HepG2 (cell line): Measurements from ENCODE around the gene SUCLA2. TPM values are rescaled to one million over a fixed set of nuclear protein-coding genes. Genes with fewer than 3 reads are reported as not detected.

Source experiments
- AGO1 ChIP-seq: fragments of 200-400 bp; formaldehyde crosslinking; IDR thresholded peaks from 2 replicates; pipeline ENCODE4 v1.6.1; 2017; ENCODE audit warnings: mild to moderate bottlenecking, low read depth, low read length, moderate library complexity; ENCODE audit not compliant: poor library complexity, severe bottlenecking
- BORCS8-MEF2B ChIP-seq: sonication (generic); formaldehyde crosslinking; IDR thresholded peaks from 2 replicates; pipeline ENCODE4 v1.8.0; 2022; ENCODE audit warnings: mild to moderate bottlenecking, missing genetic modification reagents
- DMTF1 ChIP-seq: sonication (generic); formaldehyde crosslinking; IDR thresholded peaks from 2 replicates; pipeline ENCODE4 v1.4.0; 2020; ENCODE audit warnings: mild to moderate bottlenecking, missing genetic modification reagents
- FOXM1 ChIP-seq: sonication (generic); formaldehyde crosslinking; IDR thresholded peaks from 2 replicates; pipeline ENCODE4 v1.5.0; 2020; ENCODE audit warnings: missing genetic modification reagents
- GRHL1 ChIP-seq: sonication (generic); formaldehyde crosslinking; conservative IDR thresholded peaks from 2 replicates; pipeline ENCODE4 v1.8.0; 2022; ENCODE audit warnings: missing genetic modification reagents
- KDM5A ChIP-seq: fragments of 200-600 bp; sonication (generic); IDR thresholded peaks from 2 replicates; pipeline ENCODE4 v1.7.0; 2018; ENCODE audit warnings: antibody characterized with exemption, mild to moderate bottlenecking, low read length, borderline replicate concordance
- KLF6 ChIP-seq: IDR thresholded peaks from 2 replicates; pipeline ENCODE4 v1.8.0; 2016; ENCODE audit warnings: missing biosample characterization, missing genetic modification reagents
- MATR3 ChIP-seq: sonication (generic); formaldehyde crosslinking; IDR thresholded peaks from 2 replicates; pipeline ENCODE4 v1.4.0; 2020; ENCODE audit warnings: missing genetic modification reagents
- MIER3 ChIP-seq: IDR thresholded peaks from 2 replicates; pipeline ENCODE4 v1.6.1; 2016; ENCODE audit warnings: missing compliant biosample characterization, borderline replicate concordance
- ONECUT2 ChIP-seq: sonication (generic); formaldehyde crosslinking; IDR thresholded peaks from 2 replicates; pipeline ENCODE4 v1.4.0; 2020; ENCODE audit warnings: missing genetic modification reagents
- PCBP2 ChIP-seq: fragments of 200-400 bp; formaldehyde crosslinking; optimal IDR thresholded peaks from 2 replicates; pipeline ENCODE3; 2018; ENCODE audit warnings: low read length, low read depth; ENCODE audit not compliant: poor library complexity, severe bottlenecking
- PHF21A ChIP-seq: sonication (generic); formaldehyde crosslinking; IDR thresholded peaks from 2 replicates; pipeline ENCODE4 v1.5.0; 2020; ENCODE audit warnings: mild to moderate bottlenecking, missing genetic modification reagents
- REXO4 ChIP-seq: sonication (generic); formaldehyde crosslinking; IDR thresholded peaks from 2 replicates; pipeline ENCODE4 v1.8.0; 2022; ENCODE audit warnings: missing genetic modification reagents, mild to moderate bottlenecking, borderline replicate concordance
- SIX1 ChIP-seq: sonication (generic); formaldehyde crosslinking; IDR thresholded peaks from 2 replicates; pipeline ENCODE4 v1.4.0; 2020; ENCODE audit warnings: missing genetic modification reagents, borderline replicate concordance
- SKI ChIP-seq: fragments of 450-650 bp; IDR thresholded peaks from one replicate; pipeline ENCODE4 v1.6.1; 2018; ENCODE audit warnings: mild to moderate bottlenecking; ENCODE audit not compliant: partially characterized antibody
- SP1 ChIP-seq, 2 experiments: fragments of 450-650 bp in 1 of 2; sonication (generic) in 1 of 2; formaldehyde crosslinking in 1 of 2; IDR thresholded peaks; 2 replicates each; pipeline versions ENCODE4 v1.4.0 to v1.6.1; 2016 to 2020; ENCODE audit warnings: missing genetic modification reagents in 1 of 2
- ZFX ChIP-seq: sonication (generic); formaldehyde crosslinking; IDR thresholded peaks from 2 replicates; pipeline ENCODE4 v1.4.0; 2020; ENCODE audit warnings: mild to moderate bottlenecking, low read depth, missing genetic modification reagents, moderate library complexity
- ZMYM4 ChIP-seq: sonication (generic); formaldehyde crosslinking; IDR thresholded peaks from 2 replicates; pipeline ENCODE4 v1.8.1; 2023; ENCODE audit warnings: mild to moderate bottlenecking, missing genetic modification reagents
- ZNF253 ChIP-seq: sonication (generic); formaldehyde crosslinking; IDR thresholded peaks from 2 replicates; pipeline ENCODE4 v1.8.0; 2022; ENCODE audit warnings: mild to moderate bottlenecking, missing genetic modification reagents, borderline replicate concordance
- ZNF75D ChIP-seq: sonication (generic); formaldehyde crosslinking; IDR thresholded peaks from 2 replicates; pipeline ENCODE4 v1.8.1; 2023; ENCODE audit warnings: missing genetic modification reagents, mild to moderate bottlenecking, borderline replicate concordance
- polyA plus RNA-seq, 8 experiments: library from polyadenylated mRNA; depleted of rRNA in 3 of 8; stranded (reverse) in 7 of 8; unstranded in 1 of 8; fragments of >200 nt; fragmentation: Illumina TruSeq in 4 of 8; extraction: Trizol in 4 of 8; gene quantifications; 2 replicates each; pipeline versions ENCODE4 v1.2.1 to v1.2.3, GENCODE V29; 2011 to 2016; ENCODE audit warnings: low read depth in 4 of 8, missing spikeins in 1 of 8, mixed read lengths in 1 of 8; ENCODE audit not compliant: insufficient read depth in 1 of 8
- total RNA-seq, 5 experiments: library from RNA; depleted of rRNA; stranded (reverse); fragments of >200 nt; fragmentation: Illumina TruSeq; extraction: Trizol; gene quantifications; 2 replicates each; pipeline ENCODE4 v1.2.3, GENCODE V29; 2016; ENCODE audit warnings: low read depth in 1 of 5
- TF ChIP-seq, protein P1 (sequence below): sonication (generic); formaldehyde crosslinking; IDR thresholded peaks from 2 replicates; pipeline ENCODE4 v1.8.1; 2023; ENCODE audit warnings: missing genetic modification reagents, mild to moderate bottlenecking, borderline replicate concordance
- TF ChIP-seq, protein P2 (sequence below): sonication (generic); formaldehyde crosslinking; IDR thresholded peaks from 2 replicates; pipeline ENCODE4 v1.8.0; 2022; ENCODE audit warnings: mild to moderate bottlenecking, missing genetic modification reagents, borderline replicate concordance

Gene SUCLA2
- total and polyA plus RNA-seq, 2 of the 13 experiments (the other 11 are each of a cell fraction or from before 2014, with no cell fraction given): 28.4 to 77.1 TPM

DNA sequence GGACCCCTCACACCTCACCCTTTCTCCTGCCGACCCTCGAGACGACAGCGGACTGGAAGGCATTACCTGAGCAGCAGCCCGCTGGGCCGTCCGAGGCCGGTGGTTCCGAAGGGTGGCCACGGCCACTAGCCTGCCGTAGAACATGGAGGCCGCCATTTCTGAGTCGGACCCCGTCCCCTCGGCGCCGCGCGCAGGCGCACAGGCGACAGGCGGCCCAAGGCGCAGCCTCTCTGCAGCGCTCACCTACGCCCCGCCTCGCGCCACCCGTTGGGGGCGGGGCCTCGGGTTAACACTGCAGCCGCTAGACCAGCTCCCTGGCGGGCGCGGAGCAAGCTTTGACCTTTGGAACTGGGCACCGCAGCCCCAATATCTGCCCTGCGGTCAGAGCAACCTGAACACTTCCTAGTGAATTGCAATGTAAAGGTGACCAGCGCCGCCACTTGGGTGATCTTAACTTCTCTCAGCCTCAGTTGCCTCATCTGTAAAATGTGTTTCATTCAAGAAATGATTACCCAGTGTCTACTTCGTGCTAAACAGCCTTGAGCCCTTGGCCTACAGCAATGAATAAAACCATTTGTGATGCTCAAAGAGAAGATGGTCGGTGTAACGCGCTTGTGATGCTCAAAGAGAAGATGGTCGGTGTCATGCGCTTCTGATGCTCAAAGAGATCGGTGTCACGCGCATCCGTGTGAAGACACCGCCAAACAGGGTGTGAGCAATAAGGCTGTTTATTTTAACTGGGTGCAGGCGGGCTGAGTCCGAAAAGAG, at the start of gene SUCLA2 (continued):
- TF ChIP-seq, protein P1, sequence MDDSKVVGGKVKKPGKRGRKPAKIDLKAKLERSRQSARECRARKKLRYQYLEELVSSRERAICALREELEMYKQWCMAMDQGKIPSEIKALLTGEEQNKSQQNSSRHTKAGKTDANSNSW (CRISPR knock-in tag): no peak
- TF ChIP-seq SP1 (IDR thresholded peaks at IDR 0.05) (no peak), SP1 (CRISPR knock-in tag; IDR thresholded peaks at IDR 0.05) (peak; percentile 76), GRHL1 (no peak), MATR3 (no peak), REXO4 (CRISPR knock-in tag) (no peak), MIER3 (CRISPR knock-in tag) (peak; percentile 64; the same call in 1 of the 2 replicates), DMTF1 (CRISPR knock-in tag) (no peak), ZFX (CRISPR knock-in tag) (peak; percentile 90), FOXM1 (no peak), KDM5A (peak; percentile 79; the same call in 1 of the 2 replicates), ZMYM4 (peak; percentile 87), SIX1 (CRISPR knock-in tag) (no peak), PCBP2 (no peak), ZNF75D (CRISPR knock-in tag) (no peak), ZNF253 (CRISPR knock-in tag) (no peak), BORCS8-MEF2B (CRISPR knock-in tag) (peak; percentile 26), ONECUT2 (CRISPR knock-in tag) (no peak), KLF6 (CRISPR knock-in tag) (peak; percentile 74; the same call in 1 of the 2 replicates), AGO1 (no peak), PHF21A (CRISPR knock-in tag) (peak; percentile 71), SKI (no peak)
- TF ChIP-seq, protein P2, sequence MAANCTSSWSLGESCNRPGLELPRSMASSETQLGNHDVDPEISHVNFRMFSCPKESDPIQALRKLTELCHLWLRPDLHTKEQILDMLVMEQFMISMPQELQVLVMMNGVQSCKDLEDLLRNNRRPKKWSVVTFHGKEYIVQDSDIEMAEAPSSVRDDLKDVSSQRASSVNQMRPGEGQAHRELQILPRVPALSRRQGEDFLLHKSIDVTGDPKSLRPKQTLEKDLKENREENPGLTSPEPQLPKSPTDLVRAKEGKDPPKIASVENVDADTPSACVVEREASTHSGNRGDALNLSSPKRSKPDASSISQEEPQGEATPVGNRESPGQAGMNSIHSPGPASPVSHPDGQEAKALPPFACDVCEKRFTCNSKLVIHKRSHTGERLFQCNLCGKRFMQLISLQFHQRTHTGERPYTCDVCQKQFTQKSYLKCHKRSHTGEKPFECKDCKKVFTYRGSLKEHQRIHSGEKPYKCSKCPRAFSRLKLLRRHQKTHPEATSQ (CRISPR knock-in tag): no peak; the same call in 1 of the 2 replicates
